Neural progenitor cell (in vitro differentiated cells): ENCODE results near the gene SGPP1.

Experiments
- EZH2phosphoT487 ChIP-seq: fragments of 200-600 bp; sonication (generic); IDR thresholded peaks from 2 replicates; pipeline ENCODE4 v1.6.1; 2017; ENCODE audit warnings: antibody characterized with exemption
- TF ChIP-seq, protein P1 (sequence below): fragments of 200-600 bp; sonication (generic); IDR thresholded peaks from 2 replicates; pipeline ENCODE4 v1.5.1; 2017; ENCODE audit warnings: antibody characterized with exemption, mild to moderate bottlenecking

GRCh38 chr14:63662776-63663175, 65.1 kb downstream of the SGPP1 start:
- TF ChIP-seq EZH2phosphoT487: no peak
- TF ChIP-seq, protein P1, sequence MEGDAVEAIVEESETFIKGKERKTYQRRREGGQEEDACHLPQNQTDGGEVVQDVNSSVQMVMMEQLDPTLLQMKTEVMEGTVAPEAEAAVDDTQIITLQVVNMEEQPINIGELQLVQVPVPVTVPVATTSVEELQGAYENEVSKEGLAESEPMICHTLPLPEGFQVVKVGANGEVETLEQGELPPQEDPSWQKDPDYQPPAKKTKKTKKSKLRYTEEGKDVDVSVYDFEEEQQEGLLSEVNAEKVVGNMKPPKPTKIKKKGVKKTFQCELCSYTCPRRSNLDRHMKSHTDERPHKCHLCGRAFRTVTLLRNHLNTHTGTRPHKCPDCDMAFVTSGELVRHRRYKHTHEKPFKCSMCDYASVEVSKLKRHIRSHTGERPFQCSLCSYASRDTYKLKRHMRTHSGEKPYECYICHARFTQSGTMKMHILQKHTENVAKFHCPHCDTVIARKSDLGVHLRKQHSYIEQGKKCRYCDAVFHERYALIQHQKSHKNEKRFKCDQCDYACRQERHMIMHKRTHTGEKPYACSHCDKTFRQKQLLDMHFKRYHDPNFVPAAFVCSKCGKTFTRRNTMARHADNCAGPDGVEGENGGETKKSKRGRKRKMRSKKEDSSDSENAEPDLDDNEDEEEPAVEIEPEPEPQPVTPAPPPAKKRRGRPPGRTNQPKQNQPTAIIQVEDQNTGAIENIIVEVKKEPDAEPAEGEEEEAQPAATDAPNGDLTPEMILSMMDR: no peak
